GM18858 (cell line): ENCODE measurements around the gene PGC.

Experiments used
- ATAC-seq: cut with Tn5 transposase; IDR thresholded peaks from one replicate; pipeline ENCODE4 v1.9.1; 2021; ENCODE audit not compliant: unreplicated experiment

The PGC gene

DNA sequence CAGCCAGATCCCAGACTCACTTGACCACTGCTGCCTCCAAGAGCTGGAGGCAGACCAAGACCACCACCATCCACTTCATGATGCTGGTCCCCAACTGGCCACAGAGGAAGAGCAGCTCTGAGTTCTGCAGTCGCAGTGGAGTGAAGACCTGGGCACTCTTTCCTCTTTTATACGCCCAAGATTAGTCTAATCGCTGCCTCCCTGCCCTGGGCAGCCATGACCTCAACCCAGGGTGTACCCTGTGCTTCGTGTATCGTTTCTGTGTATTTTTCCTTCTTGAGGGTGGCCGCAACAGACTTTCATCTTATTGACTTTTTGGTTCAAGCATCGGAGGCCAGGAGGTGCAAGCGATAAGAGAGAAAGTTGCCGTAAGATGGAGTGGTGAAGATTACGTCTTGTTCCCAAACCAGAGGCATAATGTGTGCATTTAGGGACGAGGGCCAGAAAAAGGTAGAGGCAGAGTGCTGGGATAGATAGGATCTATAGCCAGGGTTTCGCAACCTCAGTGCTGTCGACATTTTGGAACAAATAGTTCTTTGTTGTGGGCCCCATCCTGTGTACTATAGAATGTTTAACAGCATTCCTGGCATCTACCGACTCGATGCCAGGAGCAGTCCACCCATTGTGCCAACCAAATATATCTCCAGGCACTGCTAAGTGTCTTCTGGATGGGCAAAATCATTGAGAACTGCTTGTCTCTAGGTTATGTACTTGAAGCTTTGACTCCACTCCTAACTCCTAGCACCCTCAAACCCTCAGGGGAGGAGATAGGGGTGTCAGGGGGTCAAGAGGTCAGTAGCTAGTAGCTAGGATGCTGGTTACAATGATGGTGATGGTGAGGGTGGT lies at the start of gene PGC:
PGC (minus strand) TSS at position 142 of the 846 bp plus-strand sequence; CDS start at position 79, 63 bp downstream.
- no peak for ATAC-seq

- ATAC-seq, result no peak
These were observed 49.3 kb upstream of the PGC start for GRCh38 chr6:41796474-41796873.

DNA sequence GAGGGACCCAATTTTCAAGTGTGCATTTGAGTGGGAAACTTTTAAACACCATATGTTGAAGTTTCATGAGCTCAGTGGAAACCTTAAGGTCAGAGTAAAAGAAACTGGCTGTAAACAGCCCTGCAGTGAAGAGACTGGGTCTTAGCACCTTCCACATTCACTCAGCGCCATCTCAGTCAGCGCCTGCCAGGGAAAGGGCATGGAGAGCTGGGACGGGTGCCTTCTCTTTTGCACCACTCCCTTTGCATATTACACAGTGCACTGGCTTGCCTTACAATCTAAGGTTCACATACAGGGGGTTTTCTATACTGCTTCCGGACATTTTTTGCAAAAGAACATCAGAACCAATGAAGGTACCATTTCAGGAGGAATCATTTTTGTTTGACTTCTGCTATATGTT lies 44.8 kb upstream of the PGC start:
- ATAC-seq, result no peak

- no peak for ATAC-seq
These were observed 44.1 kb upstream of the PGC start for GRCh38 chr6:41791305-41791704.

- ATAC-seq, result no peak
These were observed 42.8 kb upstream of the PGC start for GRCh38 chr6:41790045-41790444.

- ATAC-seq, result no peak
These were observed 42.2 kb upstream of the PGC start for GRCh38 chr6:41789390-41789724.

GRCh38 chr6:41787219-41787917 lies 40.2 kb upstream of the PGC start, which contains the start of gene TOMM6:
Gene TOMM6 (plus strand): TSS chr6:41787694. CDS start chr6:41787698, 4 bp downstream.
- peak; percentile 59 for ATAC-seq

DNA sequence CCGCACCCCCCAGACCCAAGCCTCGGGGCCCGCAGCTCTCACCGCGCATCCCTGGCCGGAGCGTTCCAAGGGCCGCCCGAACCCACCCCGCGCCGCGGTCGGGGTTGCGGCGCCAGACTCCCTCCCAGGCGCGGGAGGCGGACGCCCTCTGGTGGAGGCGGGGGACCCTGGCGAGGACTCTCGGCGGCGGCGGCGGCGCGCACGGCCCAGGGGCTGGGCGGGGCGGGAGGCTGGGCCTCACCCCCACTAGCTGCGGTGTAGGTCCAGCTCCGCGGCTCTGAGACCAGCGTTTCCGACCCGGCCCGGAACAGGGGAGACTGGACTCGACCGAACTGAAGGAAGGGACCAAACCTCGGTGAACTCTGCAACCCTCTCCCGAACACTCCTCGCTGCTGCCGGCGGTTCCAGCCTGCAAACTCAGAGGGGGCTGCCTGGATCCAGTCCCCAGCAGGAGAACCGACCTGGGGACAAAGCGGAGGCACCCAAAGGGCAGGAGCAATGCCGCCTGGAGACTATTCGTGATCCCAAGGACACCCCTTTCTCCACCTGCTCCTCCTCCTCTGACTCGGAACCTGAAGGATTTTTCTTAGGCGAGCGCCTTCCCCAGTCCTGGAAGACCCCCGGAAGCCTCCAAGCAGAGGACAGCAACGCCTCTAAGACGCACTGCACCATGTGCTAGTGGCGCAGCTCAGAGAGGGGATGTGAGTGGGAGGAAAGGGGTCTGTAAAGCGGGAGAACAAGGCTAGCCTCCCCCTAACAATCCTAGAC lies 39.4 kb upstream of the PGC start:
- peak; percentile 34 for ATAC-seq

DNA sequence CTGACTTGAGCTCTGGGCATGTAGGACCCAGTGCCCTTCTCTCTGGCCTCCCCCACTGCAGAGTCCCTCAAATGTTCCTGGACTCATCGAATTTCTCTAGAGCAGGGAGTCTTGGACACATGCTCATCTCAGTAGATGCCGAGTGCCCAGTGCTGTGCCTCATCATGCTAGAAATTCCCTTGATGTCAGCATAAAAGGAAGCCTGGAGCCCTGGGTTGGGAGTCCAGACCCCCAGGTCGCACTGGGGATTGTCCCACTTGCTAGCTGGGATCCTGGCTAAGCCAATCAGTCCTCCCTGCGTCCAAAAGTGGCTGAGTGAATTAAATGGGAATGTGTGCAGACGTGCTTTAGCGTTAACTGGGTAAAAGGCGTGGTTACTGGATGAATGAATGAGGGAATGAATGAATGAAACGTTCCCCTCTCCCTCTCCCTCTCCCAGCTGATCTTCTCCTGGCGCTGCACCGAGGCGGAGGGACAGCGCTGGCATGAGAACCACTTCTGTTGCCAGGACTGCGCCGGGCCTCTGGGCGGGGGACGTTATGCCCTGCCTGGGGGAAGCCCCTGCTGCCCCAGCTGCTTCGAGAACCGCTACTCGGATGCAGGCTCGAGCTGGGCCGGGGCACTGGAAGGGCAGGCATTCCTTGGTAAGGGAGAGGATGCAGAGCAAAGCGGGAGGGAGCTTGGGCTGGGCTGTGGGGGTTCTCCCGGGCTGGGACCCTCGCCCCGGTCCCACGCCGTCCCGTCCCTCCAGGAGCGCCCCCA lies 38.7 kb upstream of the PGC start:
- ATAC-seq, result no peak

- no peak for ATAC-seq
These were observed 38.1 kb upstream of the PGC start for GRCh38 chr6:41785254-41785653.

- no peak for ATAC-seq
These were observed 37.5 kb upstream of the PGC start for GRCh38 chr6:41784581-41785171.

- no peak for ATAC-seq
These were observed 36.0 kb upstream of the PGC start for GRCh38 chr6:41783106-41783780.

- no peak for ATAC-seq
These were observed 34.2 kb upstream of the PGC start for GRCh38 chr6:41781366-41781730.

DNA sequence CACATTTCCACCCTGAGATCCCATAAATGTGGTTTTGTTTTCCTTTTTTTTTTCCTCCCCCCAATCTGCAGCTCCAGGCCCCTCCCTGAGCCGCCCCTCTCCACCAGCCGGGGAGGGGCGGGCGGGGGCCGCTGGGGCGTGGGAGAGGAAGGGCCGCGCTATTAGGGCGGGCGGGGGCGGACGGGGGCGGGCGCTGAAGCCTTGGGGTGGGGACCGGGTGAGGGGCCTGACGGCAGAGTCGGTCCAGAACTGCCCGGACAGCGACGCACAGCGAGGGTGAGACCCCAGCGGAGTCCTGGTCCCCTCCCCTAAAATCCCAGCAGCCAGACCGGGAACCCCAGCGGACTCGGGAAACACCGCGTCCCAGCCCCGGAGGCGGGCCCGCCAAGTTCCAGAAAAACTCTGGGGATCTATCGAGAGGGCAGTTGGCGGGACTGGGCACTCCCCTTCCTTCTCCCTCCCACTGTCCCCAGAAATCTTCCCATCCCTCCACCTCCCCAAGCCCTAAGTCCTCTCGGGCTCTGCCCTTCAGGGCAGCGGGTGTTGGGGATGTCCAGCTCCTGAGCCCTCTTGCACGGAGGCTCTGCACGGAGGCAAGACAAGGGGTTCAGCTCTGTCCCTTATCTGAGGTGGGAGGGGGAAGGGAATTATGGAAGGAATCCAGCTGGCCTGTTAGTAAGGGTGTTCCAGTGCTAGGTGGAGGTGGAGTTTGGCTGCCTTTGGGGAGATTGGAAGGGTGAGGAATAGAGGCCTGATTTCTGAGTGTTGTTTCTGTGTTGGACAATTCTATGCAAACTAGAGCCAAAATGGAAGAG lies 33.6 kb upstream of the PGC start, which contains the start of gene PRICKLE4:
PRICKLE4 (plus strand) TSS at position 232 of the 815 bp plus-strand sequence. CDS start 2,692 bp downstream, outside the sequence.
- no peak for ATAC-seq

DNA sequence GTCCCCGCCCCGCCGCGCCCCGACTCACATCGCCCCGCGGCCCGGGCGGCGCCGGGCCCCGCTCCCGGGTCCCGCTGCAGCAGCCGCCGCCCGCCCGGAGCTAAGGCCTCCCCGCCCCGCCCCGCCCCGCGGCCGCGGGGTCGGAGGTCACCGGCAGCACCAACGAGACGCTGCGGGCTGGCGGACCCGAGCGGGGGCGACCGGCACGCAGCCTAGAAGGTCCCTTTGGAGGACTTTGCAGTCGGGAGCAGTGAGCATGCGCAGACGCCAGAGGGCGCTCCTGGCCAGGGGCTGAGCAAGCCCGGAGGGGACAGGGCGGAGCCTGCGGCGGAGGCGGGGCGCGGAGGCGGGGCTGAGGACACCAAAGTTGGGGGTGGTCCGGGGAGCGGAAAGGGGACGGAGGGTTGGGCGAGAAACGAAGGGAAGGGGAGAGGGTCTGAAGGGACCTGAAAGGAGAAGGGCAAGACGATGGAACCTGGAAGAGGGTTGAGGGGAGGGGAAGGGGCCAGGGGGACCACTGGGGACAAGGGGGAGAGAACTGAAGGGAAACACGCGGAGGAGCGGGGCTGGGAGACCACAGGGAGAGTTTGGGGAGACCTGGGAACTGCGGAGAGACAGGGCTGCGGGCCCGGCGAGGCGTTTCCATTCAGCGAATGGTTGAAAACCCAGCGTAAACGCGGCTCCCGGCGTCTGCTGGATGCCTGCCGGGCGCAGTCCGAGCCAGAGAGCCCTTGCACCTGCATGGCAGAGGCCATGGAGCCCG lies 32.8 kb upstream of the PGC start, which contains the start of gene FRS3:
FRS3 (minus strand) TSS at position 113 of the 763 bp plus-strand sequence. CDS start 2,913 bp downstream, outside the sequence.
- peak; percentile 93 for ATAC-seq

DNA sequence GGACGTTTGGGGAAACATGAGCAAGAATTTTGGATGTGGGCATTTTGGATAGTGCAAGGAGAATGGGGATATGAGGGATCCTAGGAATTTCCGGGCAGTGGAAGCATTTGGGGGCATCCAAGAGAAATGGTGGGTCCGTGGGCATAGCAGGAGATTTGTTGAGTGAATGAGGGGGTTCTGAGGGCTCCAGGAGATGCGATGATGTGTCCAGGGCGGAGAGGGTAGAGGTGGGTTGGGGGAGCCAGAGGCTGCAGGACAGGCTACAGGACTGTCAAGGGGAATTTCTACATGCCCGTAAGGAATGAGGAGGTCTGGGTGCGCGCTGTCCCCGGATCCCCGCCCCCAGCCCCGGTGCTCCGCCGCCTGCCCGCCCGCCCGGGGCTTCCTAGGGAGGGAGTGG lies 32.1 kb upstream of the PGC start:
- ATAC-seq, result no peak

- ATAC-seq, result no peak
These were observed 31.7 kb upstream of the PGC start for GRCh38 chr6:41778895-41779294.
